AG08395 (cell line): ENCODE results near the gene VANGL1.

Experiments used
- DNase-seq: peaks from one replicate; pipeline ENCODE4 v3.0.0; 2012; ENCODE audit warnings: mixed read lengths, low spot score

The VANGL1 gene

DNA sequence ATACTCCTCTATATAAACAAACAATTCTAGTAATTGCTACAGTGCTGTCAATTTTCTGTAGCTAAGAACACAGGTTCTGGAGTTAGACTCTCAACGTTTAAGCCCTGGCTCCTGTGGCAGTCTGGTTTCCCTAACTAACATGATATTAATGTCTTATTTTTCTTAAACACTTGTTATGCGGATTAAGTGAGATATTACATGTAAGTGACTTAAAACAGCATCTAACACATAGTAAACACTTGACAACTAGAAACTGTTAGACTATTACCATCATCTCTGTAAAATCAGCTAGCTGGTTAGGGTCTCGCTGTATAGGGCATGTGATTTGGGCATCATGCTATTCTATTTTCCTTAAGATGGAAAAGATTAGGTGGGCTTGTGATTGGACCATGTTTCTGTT, 2.3 kb downstream of the VANGL1 start:
- DNase-seq = no peak

DNA sequence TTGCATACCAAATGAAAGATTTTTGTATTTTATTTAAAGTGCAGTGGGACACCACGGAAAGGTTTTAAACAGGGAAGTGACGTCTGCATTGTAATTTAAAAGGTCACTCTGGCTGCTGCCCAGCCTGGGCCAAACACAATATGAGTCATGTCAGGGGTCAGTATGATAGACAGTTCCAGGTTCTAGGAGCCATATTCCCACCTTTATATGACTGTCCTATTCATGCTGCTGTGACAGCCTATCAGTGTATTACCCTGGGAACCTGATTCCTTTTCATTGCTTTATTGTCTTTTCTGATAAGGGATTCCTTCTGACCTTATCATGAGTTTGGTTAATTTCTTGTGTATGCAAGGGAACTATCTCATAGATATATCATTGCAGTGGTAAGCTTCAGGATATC, 5.3 kb downstream of the VANGL1 start:
- DNase-seq = no peak

DNA sequence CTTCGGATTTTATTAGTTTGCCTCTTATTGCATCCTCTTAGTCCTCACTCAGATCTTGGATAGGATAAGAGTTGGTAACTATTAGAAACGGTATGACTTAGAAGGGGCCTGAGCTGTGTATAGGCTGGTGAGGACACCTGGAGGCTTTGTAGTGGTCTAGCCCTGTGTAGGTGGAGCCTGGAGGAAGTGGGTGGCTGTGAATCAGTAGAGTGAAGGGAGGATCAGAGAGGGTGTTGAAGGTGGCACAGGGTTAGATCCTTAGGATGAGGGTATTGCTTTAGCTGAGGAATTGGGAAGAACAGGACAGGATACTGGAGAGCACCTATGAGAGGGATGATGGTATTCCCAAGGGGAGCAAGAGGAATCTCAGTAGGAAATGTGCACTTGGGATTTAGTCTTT, 5.7 kb downstream of the VANGL1 start:
- no peak for DNase-seq

DNA sequence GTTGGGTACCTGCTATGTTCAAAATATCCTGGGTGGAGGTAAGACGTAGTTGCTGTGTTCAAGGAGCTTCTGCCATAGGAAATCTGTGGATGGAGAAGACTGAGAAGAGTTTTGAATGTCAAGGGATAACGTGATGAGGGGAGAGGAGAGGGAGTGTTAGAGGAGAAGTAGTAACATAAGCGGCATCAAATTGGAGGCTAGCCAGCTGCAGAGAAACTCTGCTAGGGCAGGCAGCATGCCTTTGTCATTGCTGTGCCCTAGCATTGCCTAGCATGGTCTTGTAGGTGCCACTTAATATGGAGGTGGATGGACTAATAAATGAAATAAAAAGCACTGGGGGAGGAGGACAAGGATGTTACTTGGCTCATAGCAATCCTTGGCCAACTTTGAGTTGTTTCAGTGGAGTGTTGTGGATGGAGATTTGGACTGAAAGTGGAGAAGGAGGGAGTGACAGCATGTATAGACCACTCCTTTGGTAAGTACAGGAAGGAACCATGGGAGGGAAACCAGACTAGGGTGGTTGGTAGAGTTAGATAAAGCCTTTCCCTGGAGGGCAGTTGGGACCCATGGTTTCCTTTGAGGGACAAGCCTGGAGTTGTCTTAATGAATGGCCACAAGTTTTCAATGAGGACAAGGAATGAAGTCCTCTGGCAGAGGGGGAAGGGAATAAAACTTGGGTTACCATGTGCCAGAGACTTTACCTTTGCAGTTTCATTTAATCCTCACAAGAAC, 6.3 kb downstream of the VANGL1 start:
- no peak for DNase-seq

DNA sequence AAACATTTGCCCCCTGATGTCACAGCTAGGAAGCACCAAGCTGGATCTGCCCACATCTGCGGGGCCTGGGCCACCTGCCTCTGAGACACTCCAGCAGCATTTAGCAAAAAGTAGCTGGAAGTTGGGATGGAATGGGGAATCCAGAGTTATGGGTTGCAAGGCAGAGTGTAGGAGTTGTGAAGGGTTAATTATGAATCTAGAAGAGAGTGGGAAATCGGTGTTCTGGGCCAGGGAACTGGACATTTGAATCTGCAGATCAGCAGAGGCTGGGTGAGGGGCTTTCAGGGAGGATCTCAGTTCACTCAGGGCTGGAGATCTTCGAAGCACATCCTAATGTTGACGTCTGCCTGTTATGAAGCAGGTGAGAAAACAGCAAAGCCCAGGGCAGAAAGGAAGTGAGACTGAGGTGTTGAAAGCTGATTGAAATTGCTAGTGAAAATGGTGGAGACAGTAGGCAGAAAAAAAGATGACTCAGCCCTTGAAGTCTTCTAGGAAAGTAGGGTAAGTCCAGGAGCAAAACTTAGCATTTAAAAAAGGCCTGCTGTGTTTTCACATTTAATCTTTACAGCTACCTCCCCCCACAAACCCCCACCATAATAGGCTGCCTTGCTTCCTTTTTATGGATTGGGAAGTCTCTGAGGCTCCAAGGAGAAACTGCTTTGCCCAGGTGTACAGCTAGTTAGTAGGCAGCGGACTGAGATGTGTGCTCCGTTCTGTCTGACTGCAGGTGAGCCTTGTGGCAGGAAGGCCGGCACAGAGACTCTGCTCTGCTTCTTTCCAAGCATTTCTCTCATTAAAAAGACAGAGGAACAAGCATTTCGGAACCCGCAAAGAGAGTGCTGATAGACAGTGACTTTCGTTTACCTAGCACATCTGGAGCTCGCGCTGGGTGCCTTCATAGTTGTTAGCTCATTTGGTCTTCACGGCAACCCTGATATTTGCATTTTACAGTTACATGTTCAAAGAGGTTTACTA, 7.2 kb downstream of the VANGL1 start:
- no peak for DNase-seq

DNA sequence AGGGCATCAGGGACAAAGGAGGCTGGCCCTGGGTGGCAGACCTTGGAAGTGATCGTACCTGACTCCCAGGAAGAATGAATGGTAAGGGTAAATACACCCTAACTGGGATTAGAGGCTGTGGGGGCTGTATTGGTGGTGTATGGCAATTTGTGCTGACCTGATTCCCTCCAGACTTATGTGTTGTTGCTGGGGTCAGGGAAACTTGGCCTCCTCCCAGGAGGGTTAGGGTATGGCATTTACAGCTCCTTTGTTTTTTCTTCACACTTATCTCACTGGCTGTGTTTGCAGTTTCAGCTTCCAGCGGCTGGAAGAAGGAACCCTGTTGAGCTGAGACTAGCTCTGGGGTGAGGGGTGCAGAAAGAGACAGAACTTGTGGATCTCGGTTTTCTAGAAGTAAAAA, 8.2 kb downstream of the VANGL1 start:
- no peak for DNase-seq

DNA sequence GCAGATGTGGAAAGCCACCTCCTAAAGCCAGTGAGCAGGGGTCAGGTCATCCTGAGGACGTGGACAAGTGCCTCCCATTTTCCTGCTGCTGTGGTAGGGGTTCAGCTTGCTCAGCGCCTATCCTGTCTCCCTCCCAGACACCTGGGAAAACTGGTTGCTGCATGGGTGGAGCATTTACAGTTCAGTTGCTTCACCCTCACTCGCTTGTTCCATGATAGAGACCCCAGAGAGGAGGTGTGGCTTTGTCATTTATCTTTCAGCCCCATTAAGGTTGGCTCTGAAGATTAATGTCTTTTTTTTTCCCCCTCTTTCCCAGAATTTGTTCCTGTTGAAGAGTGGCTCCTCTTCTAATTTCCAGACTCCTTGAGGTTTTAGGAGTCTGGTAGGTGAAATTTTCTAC, 9.2 kb downstream of the VANGL1 start:
- DNase-seq = no peak

DNA sequence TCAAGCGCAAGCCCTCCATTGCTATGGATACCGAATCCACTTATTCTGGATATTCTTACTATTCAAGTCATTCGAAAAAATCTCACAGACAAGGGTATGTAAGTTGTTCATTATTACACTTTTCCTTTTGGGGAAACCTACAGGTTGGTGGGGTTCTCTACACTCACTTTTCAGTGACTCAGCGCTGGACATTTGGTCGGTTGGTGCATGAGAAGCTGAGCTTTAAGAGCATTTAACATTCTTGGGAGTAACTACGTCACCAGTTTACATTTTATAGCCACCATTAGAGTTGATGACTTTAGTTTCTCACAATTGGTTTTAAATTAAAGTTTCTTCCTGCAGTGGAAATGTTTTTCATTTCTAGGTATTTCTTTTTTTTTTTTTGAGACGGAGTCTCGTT, 9.6 kb downstream of the VANGL1 start:
- DNase-seq = no peak

DNA sequence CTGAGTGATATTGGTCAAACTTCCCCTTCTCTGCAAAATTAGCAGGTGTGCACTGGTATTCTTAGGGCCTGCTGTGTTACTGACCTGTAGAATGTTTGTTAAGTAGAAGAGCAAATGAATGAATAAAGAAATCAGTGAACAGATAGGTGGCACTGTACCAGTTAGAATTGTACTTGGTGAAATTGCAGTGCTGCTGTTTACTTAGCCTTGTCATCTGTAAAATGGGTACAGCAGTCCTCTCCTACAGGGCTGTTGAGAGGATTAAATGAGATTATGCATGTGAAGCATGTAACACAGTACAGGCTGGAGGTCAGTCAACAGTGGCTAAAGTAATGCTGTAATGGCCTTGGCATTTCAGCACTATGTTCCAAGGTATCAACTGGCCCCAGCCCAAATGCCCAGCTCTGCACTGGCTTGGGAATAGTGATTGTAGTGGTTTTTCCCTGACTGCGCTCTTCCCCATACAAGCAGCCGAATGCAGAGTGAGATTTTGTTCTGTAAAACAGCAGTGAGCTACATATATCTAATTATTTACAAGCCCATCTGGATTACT, 10.5 kb downstream of the VANGL1 start:
- no peak for DNase-seq

DNA sequence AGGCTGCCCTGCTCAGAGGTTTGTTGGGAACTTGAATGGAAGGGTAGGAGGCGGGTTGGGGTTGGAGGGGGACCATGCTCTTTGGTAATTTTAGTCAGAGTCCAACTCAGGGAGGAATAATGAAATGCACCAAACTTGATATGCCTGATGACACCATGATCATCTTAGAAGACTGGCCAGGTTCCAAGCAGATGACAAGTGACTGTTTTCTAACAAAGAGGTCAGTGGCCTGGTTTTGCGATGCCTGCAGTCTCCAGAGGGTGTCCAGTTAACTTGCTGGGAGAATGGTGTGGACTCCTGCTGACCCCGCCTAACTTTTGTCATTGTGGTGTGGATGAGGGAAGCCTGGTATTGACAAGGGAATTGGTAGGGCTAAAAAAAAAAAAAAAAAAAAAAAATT, 12.4 kb downstream of the VANGL1 start:
- no peak for DNase-seq

DNA sequence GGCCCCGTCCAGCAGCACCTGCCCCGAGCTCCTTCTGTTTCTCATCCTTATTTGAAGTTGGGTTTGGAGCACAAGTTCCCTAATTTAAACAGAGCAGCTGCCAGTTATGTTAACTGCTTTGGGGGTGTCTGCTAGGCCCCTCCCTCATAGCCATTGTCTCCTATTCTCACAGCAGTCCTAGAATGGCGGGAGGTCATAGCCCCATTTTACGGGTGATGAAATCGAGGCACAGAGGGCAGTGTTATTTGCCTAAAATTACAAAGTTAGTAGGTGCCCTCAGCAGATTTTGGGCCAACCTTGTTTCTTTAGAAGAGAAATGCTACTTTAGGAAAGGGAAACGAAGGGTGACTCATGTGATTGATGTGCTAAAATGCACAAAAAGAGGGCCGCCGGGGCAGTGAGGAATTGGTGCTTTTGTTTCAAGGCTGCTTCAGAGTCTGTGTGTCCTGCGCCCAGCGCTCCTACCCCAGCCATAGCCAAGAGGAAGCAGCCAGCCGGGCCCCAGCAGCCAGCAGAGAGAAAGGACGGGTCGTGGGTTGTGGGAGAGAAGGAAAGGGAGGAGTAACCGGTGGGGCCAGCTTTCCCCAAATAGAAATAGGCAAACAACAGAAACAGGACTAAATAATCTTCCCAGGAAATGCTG, 13.0 kb downstream of the VANGL1 start:
- no peak for DNase-seq

DNA sequence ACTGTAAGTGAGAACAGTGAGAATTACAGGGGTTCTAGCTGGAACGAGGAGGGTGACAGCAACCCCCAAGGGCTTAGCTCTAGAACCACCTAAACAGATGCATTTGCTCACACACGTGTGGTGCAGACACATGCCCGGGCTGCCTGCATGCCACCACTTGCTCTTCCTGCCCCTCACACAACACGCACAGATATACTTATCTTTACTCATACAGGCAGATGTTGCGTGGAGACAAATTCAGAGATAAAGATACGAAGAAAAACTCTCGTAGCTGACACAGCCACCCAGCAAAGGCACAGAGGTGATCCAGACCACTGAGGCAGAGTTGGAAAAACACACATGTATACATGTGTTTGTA, 13.5 kb downstream of the VANGL1 start:
- no peak for DNase-seq

DNA sequence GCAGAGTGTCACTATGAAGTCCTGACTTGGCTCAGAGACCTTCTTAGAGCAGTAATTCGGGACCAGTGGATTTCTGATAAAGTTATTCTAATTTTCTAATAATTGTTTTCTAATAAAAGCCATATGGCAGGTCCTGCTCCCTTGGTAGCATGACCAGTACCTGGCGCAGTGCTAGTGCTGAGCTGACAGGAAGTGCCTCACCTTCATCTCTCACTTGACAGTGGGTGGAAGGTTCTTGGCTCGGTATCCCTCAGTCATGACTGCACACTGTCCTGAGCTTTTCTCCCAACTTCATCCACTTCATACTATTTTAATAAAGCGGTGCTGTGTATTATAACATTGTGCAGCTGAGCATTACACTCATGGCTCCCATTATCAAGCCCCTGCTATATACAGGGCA, 14.1 kb downstream of the VANGL1 start:
- DNase-seq = no peak

DNA sequence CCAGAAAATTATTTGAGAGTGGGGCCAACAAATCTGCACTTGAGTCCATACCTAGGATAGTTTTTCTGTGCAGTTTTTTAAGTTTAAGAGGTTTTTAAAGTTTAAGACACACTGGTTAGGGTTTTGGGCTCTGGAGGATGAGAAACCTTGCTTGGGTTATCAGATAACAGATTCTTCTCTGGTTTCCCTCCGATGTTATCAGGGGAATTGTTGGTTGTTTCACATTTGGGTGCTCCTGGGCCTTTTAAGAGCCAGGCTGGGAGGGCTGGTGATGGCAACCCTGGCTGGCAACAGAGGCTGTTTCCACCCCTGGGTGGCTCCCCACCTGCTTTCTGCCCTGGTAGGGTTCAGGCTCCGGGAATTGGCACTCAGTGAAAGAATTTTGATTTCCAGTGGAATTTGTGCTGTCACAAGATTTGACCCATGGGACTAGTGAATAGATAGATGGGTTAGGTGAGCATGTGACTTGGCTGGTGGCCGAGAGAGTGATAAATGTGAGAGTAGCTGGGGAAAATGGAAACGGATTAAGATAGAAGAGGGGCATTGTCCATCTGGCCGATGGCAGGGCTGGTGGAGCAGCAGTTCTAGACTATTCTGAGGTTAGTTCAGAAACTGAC, 14.8 kb downstream of the VANGL1 start:
- no peak for DNase-seq

DNA sequence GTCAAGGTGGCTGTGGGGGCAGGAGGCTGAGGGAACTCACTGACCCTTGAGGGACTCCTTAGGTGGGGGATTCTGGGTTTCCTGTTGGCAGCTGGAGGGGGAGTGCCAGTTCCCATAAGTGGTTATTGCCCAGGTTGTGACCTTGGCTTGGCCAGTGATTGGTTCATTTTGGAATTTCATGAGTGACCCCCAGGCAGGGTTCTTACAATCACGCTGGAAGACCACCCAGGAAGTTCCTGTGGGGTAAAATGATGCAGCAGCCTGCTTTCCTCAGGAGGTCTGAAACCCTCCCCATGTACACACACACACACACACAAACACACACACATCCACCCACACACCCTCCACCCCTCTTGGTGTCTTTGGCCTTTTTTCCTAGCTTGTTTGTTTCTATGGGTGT, 16.9 kb downstream of the VANGL1 start:
- DNase-seq = no peak

DNA sequence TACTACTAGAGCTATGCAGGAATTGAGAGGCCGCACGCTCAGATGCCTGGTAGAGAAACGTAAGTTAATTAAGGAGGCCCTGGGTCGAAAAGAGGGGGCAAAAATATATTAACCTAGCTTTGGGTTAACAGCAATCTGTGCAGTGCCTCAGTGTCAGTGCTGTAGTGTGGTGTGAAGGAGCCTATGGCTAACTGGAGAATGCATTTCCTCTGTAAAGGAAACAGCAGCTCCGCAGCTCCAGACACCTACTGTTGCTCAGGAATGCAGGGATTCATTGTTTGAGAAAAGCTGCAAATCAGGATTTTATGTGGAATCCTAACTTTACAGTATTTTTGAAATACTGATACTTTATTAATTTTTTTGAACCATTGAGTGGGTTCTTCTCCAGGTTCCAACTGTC, 18.4 kb downstream of the VANGL1 start:
- DNase-seq = no peak

DNA sequence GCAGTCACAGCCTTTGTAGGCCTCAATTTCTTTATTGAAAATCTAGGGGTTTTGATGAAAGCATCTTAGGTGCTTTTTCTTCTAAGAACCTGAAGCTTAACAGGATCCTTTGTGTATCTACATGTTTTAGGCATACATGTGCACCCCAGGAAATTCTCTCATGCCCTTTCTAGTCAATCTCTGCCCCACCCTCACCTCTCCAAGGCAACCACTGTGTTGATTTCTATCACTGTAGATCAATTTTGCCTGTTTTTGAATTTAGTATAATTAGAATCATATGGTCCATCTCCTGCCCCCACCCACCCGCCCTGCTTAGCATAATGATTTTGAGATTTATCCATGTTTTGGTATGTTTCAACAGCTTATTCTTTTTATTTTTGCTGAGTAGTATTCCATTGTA, 19.4 kb downstream of the VANGL1 start:
- DNase-seq = no peak

DNA sequence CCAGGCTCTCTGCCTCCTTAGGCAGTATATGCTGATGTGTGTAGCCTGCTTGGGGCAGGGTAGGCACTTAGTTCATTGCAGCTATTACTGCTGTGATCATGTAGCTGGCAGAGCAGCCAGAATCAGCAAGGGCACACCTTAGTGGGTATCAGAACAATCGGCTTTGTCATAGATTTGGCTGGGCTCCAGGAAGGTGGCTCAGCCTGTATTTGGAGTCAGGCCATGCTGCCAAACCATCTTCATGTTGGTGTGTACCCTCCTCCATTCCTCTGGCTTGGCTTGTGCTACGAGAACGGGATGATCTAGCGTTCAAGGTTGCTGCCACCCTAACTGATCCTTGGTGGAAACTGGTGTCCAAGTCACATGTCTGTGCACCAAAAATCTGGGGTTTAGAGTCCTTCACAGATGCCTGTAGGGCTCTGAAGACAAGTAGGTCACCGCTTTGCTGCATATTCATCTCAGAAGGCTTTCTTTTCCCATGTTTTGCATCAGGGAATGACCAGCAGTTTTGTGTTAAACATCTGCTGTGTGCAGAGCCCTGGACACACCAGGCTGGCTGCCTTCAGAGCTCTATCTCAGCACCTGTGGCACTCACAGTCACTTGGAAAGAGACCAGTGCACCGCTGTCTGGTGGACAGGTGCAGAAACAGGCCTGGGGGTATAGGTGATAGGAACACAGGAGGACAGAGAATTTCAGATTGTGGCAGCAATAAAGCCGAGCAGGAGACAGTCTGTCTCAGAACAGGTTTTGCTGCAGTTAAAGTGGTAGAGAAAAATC, 23.7 kb downstream of the VANGL1 start:
- no peak for DNase-seq

DNA sequence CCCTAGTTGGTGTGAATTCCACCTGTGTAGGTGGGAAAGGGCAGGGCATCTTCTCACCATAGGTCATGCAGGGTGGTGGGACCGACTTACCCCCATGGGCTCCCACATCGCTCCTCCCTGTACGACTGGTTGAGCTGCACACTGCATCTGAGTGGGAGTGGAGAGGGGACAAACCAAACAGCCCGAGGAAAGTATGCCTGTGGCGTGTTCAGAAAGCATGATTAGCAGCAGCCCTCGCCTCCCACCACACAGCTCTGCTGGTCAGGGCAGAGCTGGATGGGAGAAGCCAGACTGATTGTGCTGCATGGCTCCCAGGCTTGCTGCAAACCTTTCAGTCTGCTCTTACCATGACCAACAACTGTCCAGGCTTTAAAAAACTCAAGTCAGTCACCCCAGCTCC, 24.4 kb downstream of the VANGL1 start:
- DNase-seq = no peak

DNA sequence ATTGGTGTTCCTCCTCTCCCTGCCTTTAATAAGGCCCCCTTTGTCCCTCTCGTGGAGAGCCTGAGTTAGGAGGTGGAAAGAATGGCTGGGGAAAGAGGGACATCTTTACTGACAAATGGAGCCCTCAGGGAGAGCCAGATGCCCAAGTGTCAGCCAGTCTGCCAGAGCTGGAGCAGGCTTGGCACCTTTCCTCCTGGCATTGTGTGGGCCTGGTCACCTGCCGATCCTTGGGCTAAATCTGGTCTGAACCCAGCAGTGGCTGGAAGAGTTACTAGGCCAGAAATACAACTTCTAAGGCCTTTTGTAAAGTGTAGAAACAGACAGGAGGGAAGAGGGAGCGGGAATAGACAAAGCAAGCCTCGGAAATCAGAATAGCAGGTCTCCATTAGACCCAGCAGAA, 24.9 kb downstream of the VANGL1 start:
- DNase-seq = no peak

DNA sequence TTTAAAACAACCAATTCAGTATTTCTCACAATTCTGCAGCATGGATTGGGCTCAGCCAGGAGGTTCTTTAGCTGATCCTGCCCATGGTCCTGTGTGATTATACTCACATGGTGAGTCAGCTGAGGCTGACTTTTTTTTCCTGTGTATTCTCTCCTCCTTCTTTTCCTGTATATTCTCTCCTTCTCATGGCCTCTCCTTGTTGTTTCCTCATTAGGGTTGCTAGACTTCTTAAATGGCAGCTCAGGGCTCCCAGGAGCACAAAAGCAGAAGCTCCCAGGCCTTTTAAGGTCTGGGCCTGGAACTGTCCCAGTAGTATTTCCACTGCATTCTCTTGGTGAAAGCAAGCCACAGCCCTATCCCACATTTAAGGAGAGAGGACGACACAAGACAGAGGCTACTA, 26.8 kb downstream of the VANGL1 start:
- DNase-seq = no peak
